Right renal cortex interstitium (tissue), 3 donors: ENCODE results near the gene NID1. TPM values are rescaled to one million over a fixed set of nuclear protein-coding genes. Genes with fewer than 3 reads are reported as not detected.

Experiments used
- DNase-seq, 3 donors: peaks; one replicate each; pipeline ENCODE4 v3.0.0-alpha.2; 2013; ENCODE audit warnings: low read depth in 3 of 3, low spot score in 2 of 3
- polyA plus RNA-seq, 3 donors: library from polyadenylated mRNA; unstranded; fragments of 120-200 nt; gene quantifications; one replicate each; pipeline ENCODE4 v1.2.1, GENCODE V29; 2013; ENCODE audit not compliant: insufficient read length in 3 of 3

Gene NID1
- polyA plus RNA-seq, 3 donors: 164 to 195 (median 183) TPM

DNA sequence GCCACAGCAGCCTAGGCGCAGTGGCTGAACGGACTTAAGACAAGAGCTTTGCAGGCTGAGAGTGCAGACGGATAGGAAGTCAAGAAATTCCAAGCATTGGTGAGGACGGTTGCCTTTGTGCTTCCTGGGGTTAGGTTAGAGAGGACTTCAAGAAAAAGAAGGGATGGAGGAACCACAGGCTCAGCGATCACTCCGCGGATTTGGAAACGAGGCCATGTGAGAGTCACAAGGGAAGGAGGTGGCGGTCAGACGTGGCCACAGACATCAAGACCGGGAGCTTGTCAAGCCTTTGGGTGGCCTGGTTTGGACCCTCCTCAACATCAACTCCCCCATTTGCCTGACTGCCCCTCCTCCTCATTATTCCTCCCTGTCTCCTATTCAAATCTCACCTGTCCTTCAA lies 62.3 kb downstream of the NID1 start:
- no peak for DNase-seq

GRCh38 chr1:236002025-236002390 lies 62.9 kb downstream of the NID1 start:
- DNase-seq: no peak

GRCh38 chr1:236000781-236001180 lies 64.1 kb downstream of the NID1 start:
- DNase-seq: no peak

DNA sequence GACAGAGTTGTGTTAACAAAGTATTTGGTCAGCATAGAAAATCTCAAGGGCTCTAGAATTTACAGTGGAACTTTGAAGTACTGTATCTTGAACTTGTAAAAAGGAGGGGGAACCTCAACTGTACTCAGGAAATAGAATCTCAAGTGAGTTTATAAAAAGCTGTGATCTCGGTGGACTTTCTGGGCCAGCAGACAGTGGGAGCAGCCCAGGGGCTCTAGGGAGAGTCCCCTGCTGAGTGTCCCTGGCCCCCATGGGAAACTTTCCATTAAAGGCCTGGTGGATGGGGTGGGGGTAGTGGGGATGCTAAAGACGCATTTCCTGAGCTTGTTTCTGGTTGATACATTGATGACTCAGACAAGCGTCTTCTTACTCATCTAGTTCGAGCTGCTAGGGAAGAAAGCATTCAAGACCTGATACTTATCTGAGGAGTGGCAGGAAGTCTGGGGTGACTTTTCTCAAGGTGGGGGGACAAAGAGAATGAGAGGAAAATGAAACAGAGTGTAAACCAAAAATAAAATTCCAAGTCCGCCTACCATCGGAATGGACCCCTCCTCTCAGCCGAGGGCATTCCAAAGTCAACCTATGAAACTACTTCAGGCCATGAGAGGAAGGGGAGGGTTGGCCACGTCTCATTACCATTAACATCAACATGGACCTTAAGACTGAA lies 65.5 kb downstream of the NID1 start:
- no peak for DNase-seq

- DNase-seq: no peak
These were observed 66.1 kb downstream of the NID1 start for GRCh38 chr1:235998812-235999211.

DNA sequence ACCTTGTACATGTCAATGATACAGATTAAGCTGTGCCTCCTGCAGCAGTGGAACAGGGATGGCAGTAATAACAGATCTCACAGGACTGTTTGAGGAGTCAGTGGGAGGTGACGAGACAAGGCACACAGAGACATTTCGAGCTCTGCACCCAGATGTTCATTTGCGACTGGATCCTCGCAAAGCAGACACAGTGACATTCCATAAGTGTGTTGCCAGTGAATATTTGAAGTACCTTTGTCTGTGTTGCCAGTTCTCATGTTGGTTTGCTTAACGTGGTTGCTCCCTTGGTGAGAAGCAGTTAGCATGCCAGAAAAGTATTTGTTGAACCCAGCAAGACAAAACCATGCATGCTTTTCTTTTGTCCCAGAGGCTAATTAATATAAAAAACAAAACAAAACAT lies 67.0 kb downstream of the NID1 start:
- no peak for DNase-seq

- DNase-seq: no peak
These were observed 67.8 kb downstream of the NID1 start for GRCh38 chr1:235997049-235997448.

DNA sequence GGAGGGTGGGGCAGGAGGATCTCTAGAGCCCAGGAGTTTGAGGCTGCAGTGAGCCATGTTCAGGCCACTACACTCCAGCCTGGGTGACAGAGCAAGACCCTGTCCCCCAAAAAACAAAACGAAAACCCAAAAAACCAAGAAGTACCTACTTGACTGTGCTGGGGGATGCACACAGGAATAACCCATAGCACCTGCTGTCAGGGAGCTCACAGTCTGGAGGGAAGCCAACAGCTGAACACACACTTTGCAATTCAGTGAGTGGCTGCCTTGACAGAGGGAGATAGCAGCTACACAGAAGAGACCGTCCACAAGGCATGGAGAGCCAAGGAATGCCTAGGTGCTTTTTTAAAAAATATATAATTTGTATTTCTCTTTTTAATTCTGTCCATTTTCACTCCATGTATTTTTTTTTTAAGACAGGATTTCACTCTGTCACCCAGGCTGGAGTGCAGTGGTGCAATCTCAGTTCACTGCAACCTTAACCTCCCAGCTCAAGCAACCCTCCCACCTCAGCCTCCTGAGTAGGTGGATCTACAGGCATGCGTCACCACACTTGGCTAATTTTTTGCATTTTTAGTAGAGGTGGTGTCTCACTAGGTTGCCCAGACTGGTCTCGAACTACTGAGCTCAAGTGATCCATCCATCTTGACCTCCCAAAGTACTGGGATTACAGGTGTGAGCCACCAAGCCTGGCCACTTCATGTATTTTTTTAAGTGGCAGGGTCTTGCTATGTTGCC lies 68.7 kb downstream of the NID1 start:
- DNase-seq: no peak

- no peak for DNase-seq
These were observed 69.4 kb downstream of the NID1 start for GRCh38 chr1:235995511-235995910.

- DNase-seq: no peak
These were observed 71.2 kb downstream of the NID1 start for GRCh38 chr1:235993652-235994051.

DNA sequence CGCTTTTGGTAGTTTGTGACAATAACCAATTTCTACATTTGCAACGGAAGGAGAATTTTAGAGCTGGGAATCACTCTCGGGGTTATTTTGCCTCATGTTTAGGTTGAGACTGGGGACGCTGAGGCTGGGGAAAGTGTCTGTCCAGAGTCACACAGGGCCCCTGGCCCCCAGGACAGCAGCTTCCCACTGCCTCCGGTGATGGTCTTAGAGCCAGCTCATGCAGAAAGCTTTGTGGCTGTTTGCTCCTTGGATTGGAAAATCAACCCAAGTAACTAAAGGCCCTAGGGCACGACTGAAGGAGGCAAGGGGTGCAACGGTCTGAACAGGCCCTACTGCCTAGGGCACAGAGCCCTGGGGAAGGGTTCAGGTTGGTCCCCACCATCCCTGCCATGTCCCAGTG lies 72.0 kb downstream of the NID1 start:
- DNase-seq: no peak

DNA sequence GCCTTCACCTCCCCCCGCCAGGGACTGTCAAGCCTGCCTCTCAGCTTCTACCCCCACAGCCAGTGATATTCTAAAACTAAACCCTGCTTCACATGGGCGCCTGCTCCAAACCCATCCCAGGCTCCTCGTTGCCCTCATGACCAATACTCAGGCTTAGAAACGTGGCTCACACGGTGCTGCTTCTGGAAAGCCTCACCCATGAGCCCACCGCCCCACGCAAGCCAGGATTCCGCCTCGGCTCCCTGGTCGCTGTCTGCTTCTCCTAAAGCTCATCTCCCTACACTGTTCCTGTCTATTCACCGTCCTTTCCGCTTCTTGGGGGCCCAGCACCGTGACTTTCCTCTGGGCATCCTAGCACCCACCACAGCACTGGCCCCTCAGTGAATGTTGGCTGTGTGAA lies 72.5 kb downstream of the NID1 start:
- DNase-seq: no peak

- no peak for DNase-seq
These were observed 74.5 kb downstream of the NID1 start for GRCh38 chr1:235990330-235990795.

DNA sequence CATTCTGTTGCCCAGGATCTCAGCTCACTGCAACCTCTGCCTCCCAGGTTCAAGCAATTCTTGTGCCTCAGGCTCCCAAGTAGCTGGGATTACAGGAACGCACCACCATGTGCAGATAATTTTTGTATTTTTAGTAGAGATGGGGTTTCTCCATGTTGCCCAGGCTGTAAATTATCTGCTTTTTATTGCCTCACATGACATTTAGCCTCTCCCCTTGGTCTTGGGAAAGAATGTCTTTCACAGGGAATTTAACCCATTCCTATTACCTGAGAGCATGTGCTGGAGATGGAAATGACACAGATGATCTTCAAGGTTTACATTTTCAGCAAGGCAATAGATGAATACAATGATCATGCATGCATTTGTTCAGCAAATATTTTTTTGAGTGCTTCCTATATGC lies 75.8 kb downstream of the NID1 start:
- DNase-seq: no peak

DNA sequence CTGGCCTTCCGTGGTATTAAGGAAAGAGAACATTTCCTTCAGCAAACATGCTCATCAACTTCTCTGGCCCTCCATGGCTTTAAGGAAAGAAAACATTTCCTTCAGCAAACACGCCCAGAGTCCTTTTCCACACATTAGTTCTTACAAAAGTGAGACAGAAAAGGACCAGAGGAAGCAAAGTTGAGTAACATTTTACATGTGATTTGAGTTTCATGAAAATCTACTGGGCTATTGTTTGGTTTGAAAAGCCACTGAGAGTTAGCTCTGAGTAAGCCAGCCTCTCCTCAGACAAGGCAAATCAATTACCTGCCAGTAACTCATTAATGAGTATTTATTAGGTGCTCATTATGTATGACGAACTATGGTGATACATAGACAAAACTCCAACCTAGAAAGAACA lies 78.0 kb downstream of the NID1 start:
- no peak for DNase-seq

GRCh38 chr1:235984041-235984825 lies 80.7 kb downstream of the NID1 start:
- peak; percentile 27 to 36 (median 29) for DNase-seq

DNA sequence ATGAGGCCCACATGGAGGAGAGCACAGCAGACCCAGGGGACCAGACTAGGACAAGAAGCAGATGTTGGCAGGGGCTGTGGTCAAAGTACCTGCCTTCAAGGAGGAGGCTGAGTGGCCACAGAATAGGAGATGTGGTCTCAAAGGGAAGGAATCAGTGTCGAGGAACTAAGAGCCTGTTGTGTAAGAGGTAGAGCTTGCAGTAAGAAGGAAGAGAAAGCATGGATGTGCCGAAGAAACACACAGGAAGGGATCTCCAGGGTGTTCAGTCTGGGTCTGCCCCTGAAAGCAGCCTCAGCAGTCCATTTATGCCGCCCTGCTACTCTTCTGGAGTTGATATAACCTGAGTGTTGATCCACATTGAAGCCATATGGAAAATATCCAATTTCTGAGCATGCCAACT lies 83.9 kb downstream of the NID1 start:
- DNase-seq: no peak

GRCh38 chr1:235979716-235980333 lies 85.1 kb downstream of the NID1 start:
- no peak for DNase-seq

DNA sequence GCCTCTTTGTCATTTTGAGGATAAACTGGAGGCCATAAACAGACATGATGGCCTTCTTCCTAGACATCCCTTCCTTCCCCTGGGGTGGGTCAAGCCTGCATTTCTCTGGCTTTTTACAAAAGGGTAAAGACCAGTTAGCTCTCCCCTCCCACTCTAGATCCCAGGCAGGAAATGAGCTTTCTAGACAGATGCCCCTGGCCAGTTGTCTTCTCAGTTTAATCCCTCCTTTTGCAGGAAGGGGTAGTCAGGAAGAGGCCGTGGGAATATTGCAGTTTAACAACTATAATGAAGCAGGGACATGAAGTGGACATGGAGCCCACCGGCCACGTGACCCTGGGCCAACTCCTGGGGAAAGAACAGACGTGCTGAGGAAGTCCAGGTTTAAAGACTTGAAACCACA lies 85.7 kb downstream of the NID1 start:
- DNase-seq: no peak

- no peak for DNase-seq
These were observed 88.4 kb downstream of the NID1 start for GRCh38 chr1:235976490-235976889.

DNA sequence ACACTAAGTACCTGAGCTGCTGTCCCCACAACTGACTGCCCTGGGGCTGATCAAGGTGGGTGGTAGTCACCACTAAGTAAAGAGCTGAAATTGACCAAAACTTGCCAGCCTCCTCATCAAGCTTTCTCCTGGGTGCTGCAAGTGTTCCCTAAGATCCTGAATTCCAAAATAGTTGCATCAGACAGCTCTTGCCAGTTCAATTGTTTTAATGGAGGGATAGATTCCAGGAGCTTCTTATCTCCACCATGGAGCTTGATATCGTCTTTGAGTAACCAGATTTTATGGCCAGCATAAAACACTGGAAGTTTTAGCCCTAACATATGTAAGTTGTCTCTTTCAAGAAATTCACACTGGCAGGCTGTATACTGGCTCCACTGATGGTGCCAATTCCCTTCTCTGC lies 90.3 kb downstream of the NID1 start:
- no peak for DNase-seq
